ENCODE data around the gene CMBL.
"Not testable (repeated sequence)": the region's sequence is repeated elsewhere in the genome, so short reads cannot be mapped to it uniquely, and the experiment has no call there.

CMBL gene

DNA sequence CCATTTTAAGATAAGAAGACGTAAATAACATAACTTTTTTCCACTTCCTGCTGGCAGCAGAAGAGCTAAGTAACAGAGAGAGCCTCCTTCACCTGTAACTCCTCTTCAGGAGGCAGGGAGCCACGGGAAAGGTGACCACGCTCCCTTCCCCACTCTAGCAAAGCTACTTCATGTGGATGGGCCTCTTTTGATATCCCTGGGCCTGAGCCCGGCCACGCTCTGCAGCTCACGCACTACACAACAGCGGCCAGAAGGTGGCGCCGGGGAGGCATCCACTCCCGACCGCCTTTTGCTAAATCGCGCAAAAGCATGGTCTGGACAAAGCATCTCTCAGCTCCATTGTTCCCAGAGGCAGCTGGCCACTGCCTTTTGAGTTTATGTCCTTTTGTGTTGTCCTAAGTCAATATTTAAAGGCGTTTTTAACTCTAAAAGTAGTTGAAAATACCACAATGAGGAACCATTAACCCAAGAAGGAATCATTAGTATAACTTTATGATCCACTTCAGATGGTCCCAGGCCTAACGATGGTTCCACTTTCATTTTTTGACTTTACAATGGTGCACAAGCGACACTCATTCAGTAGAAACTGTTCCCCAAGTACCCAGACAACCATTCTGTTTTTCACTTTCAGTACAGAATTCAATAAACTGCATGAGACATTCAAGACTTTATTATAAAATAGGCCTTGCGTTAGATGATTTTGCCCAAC, 23.6 kb downstream of the CMBL start:
- peak; percentile 84 to 96 (median 95) for DNase-seq

DNA sequence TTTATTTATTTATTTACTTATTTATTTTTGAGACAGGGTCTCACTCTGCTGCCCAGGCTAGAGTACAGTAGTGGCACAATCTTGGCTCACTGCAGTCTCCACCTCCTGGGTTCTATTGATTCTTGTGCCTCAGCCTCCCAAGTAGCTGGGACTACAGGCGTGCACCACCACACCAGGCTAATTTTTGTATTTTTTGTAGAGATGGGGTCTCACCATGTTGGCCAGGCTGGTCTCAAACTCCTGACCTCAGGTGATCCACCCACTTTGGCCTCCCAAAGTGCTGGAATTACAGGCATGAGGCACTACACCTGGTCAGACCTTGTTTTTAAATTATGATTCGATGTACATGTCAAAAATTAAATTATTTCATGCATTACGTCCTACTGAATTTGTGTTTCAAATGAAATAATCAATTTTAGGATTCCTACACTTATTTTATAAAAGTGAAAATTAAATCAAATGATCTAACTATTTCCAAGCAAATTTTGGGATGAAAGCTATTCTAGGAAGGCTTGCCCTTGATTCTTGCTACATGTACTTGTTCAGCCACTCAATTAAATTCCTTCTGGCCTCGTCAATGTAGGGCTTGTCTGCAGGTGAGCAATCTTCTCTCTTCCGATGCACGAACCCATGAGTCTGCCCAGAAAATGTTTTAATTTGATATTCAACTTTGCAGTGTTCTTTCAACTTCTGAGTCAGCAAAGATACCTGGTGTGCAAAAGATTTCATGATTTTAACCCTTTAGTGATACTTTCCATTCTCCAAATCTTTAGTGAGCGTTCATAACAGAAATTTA, 27.6 kb downstream of the CMBL start:
- no peak for DNase-seq

DNA sequence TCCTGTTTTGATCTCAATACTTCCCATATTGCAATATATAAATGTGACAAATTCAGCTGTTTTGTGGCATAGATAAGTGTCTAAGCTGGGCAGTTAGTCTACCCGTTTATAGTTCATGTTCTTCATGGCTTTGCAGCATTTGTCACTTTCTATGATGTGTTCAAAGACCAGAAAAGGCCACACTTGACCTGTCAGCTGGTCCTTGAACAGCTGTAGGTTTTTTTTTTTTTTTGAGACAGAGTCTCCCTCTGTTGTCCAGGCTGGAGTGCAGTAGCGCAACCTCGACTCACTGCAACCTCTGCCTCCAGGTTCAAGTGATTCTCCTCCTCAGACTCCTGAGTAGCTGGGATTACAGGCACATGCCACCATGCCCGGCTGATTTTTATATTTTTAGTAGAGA, 28.4 kb downstream of the CMBL start:
- no peak for DNase-seq

DNA sequence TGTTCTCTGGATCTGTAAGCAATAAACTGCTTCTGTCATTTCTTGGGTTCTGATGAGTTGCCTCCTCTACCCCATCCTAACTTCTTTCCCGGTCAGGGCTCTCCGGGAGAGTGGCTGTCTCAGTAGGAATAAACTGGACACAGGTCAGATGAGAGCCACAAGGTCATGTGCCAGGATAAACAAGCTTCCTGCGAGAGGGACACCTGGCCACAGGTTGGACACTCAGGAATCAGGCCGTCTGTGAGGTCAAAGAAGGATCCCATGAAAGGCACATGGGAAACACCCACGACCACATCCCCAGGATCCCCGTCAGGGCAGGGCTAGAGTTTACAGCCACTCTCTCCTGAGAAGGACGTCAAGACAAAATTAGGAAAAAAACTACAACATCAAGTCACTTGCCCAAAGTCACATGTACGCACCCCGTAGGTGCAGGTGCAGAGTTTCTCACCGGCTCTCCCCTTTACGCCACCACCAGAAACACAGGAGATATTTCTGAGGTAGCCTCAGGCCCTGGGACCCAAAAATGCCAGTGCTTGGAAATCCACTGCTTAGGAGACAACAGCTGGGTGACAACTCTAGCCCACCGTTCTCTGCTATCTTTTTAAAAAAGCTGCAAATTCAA, 28.9 kb downstream of the CMBL start:
- no peak for DNase-seq

DNA sequence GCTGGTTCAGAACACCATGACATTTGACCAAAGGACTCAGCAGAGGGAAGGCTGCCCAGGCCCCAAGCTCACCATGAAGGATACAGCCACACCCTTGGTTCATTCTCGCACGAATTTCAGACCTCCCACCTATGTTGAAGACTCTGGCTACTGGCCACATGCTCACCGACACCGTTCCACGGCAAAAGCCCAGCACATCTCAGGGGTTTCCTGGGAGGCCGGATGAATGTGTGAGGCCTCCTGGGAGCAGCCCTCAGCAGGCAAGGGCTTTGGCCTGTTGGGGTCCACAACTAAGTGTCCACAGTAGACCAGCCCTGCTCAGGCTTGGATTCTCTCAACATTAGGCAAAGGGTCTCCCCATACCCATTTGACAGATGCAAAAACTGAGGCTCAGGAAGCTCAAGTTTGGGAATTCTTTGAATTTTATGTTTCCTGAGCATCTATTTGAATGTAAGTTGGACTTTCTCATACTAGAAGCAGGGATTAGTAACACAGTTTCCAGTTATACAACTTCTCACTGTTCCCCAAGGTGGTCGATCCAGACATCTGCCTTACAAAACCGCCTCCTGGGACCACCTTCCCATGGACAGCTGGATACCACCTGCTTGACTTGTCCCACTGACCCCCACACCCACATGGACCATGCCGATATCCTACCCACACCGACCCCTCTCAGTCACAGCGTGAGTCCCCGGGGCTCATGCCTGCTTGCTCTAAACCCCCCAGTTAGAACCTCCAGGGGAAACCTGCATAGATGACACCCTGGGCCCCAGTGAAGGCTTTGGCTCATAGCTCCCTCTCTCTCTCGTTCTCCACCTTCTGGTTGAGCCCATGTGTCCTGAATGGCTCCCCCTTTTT, 29.7 kb downstream of the CMBL start:
- no peak for DNase-seq

DNA sequence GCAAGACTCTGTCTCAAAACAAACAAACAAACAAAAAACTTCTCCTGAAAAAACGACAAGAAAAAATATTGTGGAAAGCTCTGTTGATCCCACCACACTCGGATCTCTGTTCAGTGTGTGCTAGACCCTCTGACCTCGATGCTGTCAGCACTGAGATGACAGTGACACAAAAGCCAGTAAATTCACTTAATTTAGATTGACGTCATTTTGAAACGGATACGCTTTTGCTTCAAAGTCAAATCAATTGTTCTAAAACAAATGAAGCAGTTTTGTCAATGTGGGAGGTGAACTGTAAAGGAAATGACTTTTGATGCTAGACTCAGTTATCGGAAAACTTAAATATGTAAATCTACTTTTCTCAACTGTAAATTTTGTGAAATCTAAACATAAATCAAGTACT, 31.0 kb downstream of the CMBL start:
- DNase-seq: no peak

DNA sequence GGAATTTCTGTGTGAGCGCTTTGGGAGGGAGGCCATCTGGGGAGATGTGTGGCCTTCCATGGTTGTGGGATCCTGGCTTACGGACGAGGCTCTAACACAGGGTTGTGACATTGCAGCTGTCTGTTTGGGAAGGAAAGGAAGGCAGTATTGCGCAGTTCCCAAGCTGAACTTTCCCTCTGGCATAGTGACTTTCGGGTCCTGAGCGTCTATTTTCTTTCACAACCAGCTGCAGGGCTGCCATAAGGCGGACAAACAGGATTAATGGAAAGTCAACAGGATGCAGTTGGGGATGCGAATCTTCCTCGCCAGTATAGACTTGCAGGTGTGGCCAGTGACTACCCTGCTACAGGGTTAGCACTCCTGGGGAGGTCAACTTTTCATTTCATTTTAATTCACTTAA, 31.7 kb downstream of the CMBL start:
- no peak for DNase-seq

DNA sequence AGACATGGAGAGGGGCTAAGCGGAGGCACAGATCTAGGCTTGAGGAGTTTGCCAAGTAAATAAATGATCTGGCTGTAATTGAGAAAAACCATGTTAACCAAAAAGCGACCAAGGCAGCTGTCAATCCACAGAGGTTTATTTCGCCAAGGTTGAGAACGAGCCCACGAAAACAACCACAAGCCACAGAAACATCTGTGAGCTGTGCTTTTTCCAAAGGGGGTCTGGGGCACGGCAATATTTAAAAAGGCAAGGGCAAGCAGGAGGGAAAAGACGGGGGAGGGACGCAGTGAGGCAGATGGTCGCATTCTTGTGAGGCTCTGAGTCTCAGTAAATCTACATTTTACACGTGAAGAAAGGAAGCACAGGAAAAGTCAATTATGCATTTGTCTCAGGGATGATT, 32.2 kb downstream of the CMBL start:
- no peak for DNase-seq

DNA sequence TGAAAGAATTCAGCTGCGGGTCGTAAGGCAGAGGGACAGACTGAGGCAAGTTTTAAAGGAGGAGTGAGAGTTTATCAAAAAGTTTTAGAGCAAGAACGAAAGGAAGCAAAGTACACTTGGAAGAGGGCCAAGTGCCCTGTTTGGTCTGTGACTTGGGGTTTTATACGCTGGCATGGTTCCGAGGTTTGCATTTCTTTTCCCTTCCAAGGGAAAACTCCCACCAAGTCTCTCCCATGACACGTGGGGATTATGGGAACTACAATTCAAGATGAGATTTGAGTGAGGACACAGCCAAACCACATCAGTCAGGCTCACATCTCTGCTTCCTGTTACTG, 34.9 kb downstream of the CMBL start:
- not testable (repeated sequence) for DNase-seq

DNA sequence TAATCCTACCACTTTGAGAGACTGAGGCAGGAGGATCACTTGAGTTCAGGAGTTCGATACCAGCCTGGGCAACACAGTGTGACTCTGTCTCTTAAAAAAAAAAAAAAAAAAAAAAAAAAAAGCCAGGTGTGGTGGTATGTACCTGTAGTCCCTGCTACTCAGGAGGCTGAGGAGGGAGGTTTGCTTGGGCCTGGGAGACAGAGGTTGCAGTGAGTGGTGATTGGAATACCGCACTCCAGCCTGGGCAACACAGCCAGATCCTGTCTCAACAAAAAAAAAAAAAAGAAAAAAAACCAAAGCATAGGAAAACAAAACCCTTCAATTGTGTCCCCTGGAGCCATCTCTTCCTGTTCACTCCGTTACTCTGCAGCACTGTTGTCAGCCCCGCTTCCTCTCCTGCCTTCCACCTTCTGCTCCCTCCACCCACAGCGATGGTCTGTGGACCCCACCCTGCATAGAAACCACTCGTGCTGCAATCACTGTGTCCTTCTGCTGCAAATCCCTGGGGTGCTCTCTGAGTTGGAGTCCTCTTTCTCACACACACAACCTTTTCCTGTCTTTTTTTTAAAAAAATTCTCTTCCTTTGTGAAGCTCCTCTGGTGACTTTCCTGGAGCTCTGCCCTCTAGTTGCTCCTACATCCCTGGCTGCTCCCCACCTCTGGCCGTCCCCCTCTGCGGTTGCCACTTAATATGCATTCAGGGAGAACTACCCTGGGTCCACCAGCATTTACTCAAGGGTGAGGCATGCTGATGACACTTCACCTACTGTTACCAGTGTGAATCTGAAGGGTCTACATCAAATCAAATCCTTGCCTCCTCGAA, 35.4 kb downstream of the CMBL start:
- DNase-seq: no peak

DNA sequence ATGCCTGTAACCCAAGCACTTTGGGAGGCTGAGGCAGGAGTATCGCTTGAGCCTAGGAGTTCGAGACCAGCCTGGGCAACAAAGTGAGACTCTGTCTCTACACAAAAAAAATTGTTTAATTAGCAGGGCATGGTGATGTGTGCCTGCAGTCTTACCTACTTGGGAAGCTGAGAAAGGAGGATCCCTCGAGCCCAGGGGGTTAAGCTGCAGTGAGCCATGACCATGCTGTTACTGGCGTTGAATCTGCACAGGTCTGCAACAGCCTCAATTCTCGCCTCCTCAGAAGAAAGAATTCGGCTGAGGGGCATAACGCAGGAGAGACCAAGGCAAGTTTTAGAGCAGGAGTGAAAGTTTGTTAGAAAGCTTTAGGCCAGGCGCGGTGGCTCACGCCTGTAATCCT, 39.6 kb downstream of the CMBL start:
- DNase-seq: no peak

DNA sequence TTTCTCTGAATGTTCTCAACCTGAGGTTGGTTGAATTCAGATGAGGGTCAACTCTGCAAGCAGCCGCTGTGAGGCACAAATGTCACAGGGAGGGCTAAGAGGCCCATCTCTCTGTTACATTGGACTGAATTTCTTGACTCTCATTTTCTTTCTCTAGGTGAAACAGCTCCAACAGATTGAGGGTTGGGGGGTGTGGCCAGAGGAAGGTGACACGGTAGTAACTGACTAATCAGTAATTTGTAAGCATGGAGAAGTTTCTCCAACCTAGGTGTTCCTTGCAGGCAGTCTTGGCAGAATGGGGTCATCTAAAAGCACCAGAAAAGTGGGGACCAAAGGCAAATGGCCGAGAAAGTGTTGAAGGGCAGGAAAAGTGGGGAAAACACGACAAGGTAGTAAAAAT, 40.9 kb downstream of the CMBL start:
- no peak for DNase-seq

DNA sequence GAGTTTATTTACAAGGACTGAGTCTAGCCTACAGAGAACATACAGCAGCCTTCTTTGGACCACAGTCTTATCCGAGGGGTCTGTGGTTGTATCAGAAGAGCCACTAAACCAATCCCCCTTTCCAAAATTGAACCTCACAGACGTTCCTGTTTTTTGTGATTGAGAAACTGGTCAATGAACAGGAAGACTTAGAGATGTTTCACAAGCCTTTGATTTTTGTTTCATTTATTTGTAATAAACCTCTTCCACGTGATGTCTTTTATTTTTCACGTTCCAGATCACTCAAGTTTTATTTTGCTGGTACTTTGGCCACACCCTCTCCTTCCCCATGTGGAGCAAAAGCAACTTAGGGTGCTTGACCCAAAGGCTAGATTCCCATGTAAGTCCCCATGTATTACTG, 41.6 kb downstream of the CMBL start:
- DNase-seq: no peak

DNA sequence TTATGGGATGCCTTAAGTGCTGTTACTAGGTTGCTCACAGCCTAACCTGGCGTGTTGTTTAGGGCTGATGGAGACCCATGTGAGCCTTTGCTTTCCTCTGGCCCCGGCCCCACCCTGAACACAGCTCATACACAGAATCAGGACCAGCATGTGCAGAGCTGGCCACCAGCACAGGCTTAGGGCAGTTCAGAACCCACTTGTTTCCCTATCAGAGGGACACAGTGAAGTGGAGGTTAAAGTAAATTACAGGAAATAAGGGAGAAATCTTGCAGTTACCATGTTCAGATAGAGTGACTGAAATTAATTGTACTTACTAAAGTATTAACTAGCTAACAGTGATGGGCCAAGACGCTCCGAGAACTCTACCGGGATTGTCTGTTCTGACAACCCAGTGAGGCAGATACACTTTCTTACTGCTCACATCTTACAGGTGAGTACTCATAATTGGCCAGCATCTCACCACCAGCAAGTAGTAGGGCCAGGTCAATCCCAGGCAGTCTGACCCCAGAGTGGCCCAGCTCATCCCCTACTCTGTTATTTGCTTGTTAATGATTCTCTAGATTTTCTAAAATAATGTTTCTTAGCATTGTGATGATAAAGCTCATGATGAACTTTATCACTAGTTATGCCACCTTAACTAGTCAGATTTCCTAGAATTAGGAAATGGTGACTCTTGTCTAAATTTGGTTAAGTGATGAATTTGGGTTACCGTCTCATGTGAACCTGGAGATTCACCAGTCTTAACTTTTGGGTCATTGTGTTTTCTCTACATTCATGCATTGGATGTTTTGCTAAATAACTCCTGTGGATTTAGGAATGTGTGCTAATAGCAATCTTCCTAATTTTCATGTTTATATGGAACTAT, 42.2 kb downstream of the CMBL start:
- no peak for DNase-seq

DNA sequence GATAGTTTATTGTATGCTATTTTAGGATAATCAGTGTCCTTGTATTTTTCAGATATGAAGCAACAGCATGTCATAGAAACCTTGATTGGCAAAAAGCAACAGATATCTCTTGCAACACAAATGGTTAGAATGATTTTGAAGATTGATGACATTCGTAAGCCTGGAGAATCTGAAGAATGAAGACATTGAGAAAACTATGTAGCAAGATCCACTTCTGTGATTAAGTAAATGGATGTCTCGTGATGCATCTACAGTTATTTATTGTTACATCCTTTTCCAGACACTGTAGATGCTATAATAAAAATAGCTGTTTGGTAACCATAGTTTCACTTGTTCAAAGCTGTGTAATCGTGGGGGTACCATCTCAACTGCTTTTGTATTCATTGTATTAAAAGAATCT, 43.1 kb downstream of the CMBL start:
- peak in 1 of 3 experiments; percentile 35 for DNase-seq

DNA sequence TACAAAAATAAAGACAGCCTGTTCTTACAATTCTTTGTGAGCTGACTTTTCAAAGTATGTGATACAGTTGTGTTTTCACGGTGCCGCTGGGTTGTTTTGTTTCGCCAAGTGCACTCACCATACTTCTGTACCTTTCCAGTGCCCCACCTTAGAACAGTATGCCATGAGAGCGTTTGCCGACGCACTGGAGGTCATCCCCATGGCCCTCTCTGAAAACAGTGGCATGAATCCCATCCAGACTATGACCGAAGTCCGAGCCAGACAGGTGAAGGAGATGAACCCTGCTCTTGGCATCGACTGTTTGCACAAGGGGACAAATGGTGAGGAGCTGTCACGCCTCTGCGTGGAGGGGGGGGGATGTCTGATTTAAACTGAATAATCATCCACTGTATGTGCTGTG, 44.7 kb downstream of the CMBL start:
- no peak for DNase-seq

DNA sequence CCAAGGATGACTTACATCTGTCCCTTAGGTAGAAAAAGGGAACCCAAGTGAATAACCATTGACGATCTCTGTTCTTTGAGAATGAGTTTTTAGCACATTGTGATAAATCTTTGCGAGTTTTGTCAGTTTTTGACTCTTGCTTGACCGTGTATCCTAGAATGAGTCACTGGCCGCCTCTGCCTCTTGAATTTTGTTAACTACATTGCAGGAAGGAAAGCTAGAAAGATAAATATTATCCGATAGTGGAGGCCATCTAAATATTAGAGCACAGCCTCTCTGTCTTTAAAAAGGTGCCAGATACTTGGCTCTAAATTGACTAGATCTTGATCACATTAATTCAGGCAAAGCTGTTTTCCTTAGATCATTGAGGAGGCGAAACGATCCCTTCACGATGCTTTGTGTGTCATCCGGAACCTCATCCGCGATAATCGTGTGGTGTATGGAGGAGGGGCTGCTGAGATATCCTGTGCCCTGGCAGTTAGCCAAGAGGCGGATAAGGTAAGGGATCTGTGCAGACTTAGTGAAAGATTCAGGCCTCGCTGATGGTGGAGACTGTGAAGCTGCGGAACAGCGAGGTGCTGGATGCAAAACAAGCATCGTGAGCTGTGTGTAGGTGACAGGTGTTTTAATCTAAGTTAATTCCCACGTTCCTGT, 45.5 kb downstream of the CMBL start:
- peak in 1 of 3 experiments; percentile 35 for DNase-seq

DNA sequence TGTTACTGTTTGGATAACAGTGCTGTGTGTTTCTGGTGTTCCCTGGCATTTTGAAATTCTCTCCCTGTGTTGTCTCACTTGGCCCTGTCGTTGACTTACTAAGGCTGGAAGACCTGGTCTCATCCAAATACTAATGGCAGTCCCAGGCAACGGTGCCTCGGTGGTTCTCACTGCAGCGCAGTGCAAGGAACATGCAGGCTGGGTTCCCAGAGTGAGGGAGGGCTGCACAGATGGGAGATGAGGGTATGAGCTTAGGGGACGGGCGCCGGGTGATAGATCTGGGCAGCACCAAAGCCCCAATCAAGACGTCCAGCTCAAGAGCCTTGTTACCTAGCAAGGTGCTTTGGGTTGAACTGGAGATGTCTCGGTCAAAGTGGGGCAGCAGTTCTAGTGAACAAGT, 46.6 kb downstream of the CMBL start:
- no peak for DNase-seq

DNA sequence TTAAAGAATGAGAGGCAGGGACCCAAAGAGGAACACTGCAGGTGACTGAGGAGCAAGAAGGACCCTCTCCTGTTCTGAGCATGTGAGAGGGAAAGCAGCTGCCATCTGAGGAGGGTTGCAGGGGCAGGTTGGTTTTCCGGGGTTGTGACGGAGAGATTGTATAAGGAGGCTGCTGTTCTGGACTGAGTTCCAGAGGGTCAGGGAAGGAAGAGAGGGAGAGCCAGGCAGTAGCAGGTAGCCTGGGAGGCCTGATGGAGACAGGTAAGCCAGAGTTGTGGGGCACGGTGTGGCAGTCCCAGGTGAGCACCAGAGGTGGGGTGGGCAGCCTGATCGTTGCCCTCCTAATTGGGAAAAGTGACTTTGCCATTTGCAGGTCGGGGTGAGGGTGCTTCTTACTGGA, 47.8 kb downstream of the CMBL start:
- DNase-seq: no peak

DNA sequence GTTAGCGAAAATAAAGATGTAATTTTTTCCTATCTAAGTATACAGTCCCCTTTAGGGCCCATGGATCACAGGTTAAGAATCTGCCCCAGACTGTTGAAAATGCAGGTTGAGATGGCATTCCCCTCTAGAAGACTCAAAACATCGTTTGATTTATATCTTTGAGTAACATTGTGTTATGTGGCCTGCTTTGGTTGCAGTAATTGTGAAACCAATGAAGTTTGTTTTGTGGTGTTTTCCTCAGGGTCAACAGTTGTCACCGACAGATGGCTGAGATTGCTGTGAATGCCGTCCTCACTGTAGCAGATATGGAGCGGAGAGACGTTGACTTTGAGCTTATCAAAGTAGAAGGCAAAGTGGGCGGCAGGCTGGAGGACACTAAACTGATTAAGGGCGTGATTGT, 49.8 kb downstream of the CMBL start:
- DNase-seq: no peak

DNA sequence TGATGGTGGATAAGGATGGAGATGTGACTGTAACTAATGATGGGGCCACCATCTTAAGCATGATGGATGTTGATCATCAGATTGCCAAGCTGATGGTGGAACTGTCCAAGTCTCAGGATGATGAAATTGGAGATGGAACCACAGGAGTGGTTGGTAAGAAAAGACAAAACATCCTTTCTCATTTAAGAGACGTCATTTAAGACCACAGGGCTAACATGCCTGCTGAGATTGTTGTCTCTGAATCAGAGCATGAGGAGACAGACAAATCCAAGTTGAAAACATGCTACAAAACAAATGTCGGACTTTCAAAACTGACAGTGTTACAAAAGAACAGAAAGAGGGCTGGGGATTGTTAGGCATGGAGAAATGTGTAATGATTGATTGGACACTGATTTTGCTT, 53.0 kb downstream of the CMBL start:
- DNase-seq: no peak

Data from NCI-H1417 (cell line).